Measurements from ENCODE around the gene RASGEF1C.

GRCh38 chr5:180238631-180239030 is 29.6 kb upstream of the RASGEF1C start:
- no peak for TF ChIP-seq POLR2A (IDR thresholded peaks at IDR 0.05; ENCODE audit: low read length)
- no peak for TF ChIP-seq GATA1 (IDR thresholded peaks at IDR 0.05; ENCODE audit: low read depth, low read length)

Measured in erythroblast (primary cell).